DMS79 (cell line): ENCODE results near the gene GCNA.
"Not testable (repeated sequence)": the region's sequence is repeated elsewhere in the genome, so short reads cannot be mapped to it uniquely, and the experiment has no call there.

Experiments used
- DNase-seq: peaks from one replicate; lab custom pipeline; 2025; lab: John Stamatoyannopoulos, UW

GCNA gene

GRCh38 chrX:71558920-71559319 lies 19.3 kb upstream of the GCNA start:
- no peak for DNase-seq

- not testable (repeated sequence) for DNase-seq
Observed at GRCh38 chrX:71559773-71560172, 18.5 kb upstream of the GCNA start.

- no peak for DNase-seq
Observed at GRCh38 chrX:71563921-71564320, 14.3 kb upstream of the GCNA start.

GRCh38 chrX:71565474-71566041 lies 12.7 kb upstream of the GCNA start:
- DNase-seq, result no peak

- DNase-seq, result peak; percentile 6
Observed at GRCh38 chrX:71571390-71571789, 6.8 kb upstream of the GCNA start.

GRCh38 chrX:71573590-71573989 lies 4.6 kb upstream of the GCNA start:
- DNase-seq, result no peak

- no peak for DNase-seq
Observed at GRCh38 chrX:71577682-71578081, 555 bp upstream of the GCNA start.

GRCh38 chrX:71579136-71579989 lies 1.1 kb downstream of the GCNA start:
- no peak for DNase-seq

- DNase-seq, result no peak
Observed at GRCh38 chrX:71579990-71580380, 1.7 kb downstream of the GCNA start.

- DNase-seq, result no peak
Observed at GRCh38 chrX:71581210-71581609, 3.0 kb downstream of the GCNA start.

- DNase-seq, result no peak
Observed at GRCh38 chrX:71586929-71587328, 8.7 kb downstream of the GCNA start.

- not testable (repeated sequence) for DNase-seq
Observed at GRCh38 chrX:71593210-71593609, 15.0 kb downstream of the GCNA start.

- DNase-seq, result no peak
Observed at GRCh38 chrX:71599965-71600364, 21.7 kb downstream of the GCNA start.

- DNase-seq, result no peak
Observed at GRCh38 chrX:71603618-71604017, 25.4 kb downstream of the GCNA start.

- no peak for DNase-seq
Observed at GRCh38 chrX:71604141-71604540, 25.9 kb downstream of the GCNA start.

- no peak for DNase-seq
Observed at GRCh38 chrX:71604796-71605568, 26.7 kb downstream of the GCNA start.

GRCh38 chrX:71606536-71607216 lies 28.4 kb downstream of the GCNA start:
- DNase-seq, result no peak

GRCh38 chrX:71607488-71607887 lies 29.3 kb downstream of the GCNA start:
- no peak for DNase-seq

- no peak for DNase-seq
Observed at GRCh38 chrX:71609095-71609750, 31.0 kb downstream of the GCNA start.

GRCh38 chrX:71611736-71612135 lies 33.5 kb downstream of the GCNA start:
- DNase-seq, result not testable (repeated sequence)

GRCh38 chrX:71612256-71612655 lies 34.0 kb downstream of the GCNA start:
- DNase-seq, result no peak

- no peak for DNase-seq
Observed at GRCh38 chrX:71615056-71615455, 36.8 kb downstream of the GCNA start.
